K562 (cell line): Measurements from ENCODE around the gene ECSIT. TPM values are rescaled to one million over a fixed set of nuclear protein-coding genes. Genes with fewer than 3 reads are reported as not detected.
A peak's percentile ranks its signal among the peaks of the same experiment; 100 is the strongest.

ENCODE experiments used
- BHLHE40 ChIP-seq: IDR thresholded peaks from 2 replicates; pipeline ENCODE4 v1.6.1; 2011; ENCODE audit warnings: low read length, improper control_type of control experiment
- ELF2 ChIP-seq: fragments of 250-450 bp; sonication (Bioruptor Pico); IDR thresholded peaks from 2 replicates; pipeline ENCODE4 v1.5.0; 2021; ENCODE audit warnings: mild to moderate bottlenecking
- EP400 ChIP-seq: fragments of 450-650 bp; IDR thresholded peaks from 2 replicates; pipeline ENCODE4 v1.6.1; 2017; ENCODE audit warnings: antibody characterized with exemption, mild to moderate bottlenecking, moderate library complexity
- HDAC2 ChIP-seq: fragments of 450-650 bp; IDR thresholded peaks from 2 replicates; pipeline ENCODE4 v1.6.1; 2016; ENCODE audit warnings: mild to moderate bottlenecking
- KLF10 ChIP-seq: fragments of 250-450 bp; sonication (Bioruptor Pico); IDR thresholded peaks from 2 replicates; pipeline ENCODE4 v1.6.1; 2021; ENCODE audit warnings: matching md5 sums
- SIRT6 ChIP-seq: IDR thresholded peaks from one replicate; pipeline ENCODE4 v1.6.1; 2012; ENCODE audit warnings: low read depth, mild to moderate bottlenecking, control low read depth, inconsistent platforms, low read length, moderate library complexity
- TARDBP ChIP-seq: fragments of 450-650 bp; IDR thresholded peaks from 2 replicates; pipeline ENCODE4 v1.6.1; 2016
- TEAD4 ChIP-seq, 2 experiments: sonication (generic) in 1 of 2; formaldehyde crosslinking in 1 of 2; IDR thresholded peaks; 2 replicates each; pipeline versions ENCODE4 v1.6.1 to v1.8.0; 2012 to 2022; ENCODE audit warnings: borderline replicate concordance in 1 of 2, inconsistent platforms in 1 of 2, low read length in 1 of 2, mild to moderate bottlenecking in 1 of 2, missing genetic modification reagents in 1 of 2
- ZNF165 ChIP-seq: fragments of 250-450 bp; sonication (Bioruptor Pico); IDR thresholded peaks from 2 replicates; pipeline ENCODE4 v1.4.0; 2020; ENCODE audit warnings: borderline replicate concordance
- ZNF316 ChIP-seq: fragments of 450-650 bp; IDR thresholded peaks from 2 replicates; pipeline ENCODE4 v1.6.1; 2016
- ZSCAN29 ChIP-seq: fragments of 450-650 bp; IDR thresholded peaks from 2 replicates; pipeline ENCODE4 v1.6.1; 2017
- polyA plus RNA-seq, 8 experiments: library from polyadenylated mRNA; depleted of rRNA in 4 of 8; stranded (reverse) in 5 of 8; unstranded in 3 of 8; fragments of >200 nt; fragmentation: Nextera tagmentation in 2 of 8; fragmentation: Illumina TruSeq in 1 of 8; extraction: Ambion mirVana in 2 of 8; extraction: Trizol in 1 of 8; gene quantifications; 2 replicates each; pipeline versions ENCODE4 v1.2.1 to v1.2.3, GENCODE V29; 2011 to 2014; ENCODE audit warnings: inconsistent platforms in 1 of 8, missing spikeins in 1 of 8
- total RNA-seq, 7 experiments: library from RNA; depleted of rRNA in 6 of 7; stranded (reverse); fragments of >200 nt in 6 of 7; fragmentation: Illumina TruSeq in 2 of 7; extraction: Trizol in 2 of 7; gene quantifications; 2 replicates each; pipeline versions ENCODE4 v1.2.1 to v1.2.3, GENCODE V29; 2011 to 2021; ENCODE audit warnings: low replicate concordance in 1 of 7
- TF ChIP-seq, protein P1 (sequence below), 2 experiments: fragments of 450-650 bp; conservative IDR thresholded peaks; 2 replicates each; pipeline ENCODE4 v1.6.1; 2017; ENCODE audit warnings: mild to moderate bottlenecking in 2 of 2, moderate library complexity in 2 of 2
- TF ChIP-seq, protein P2 (sequence below): sonication (generic); formaldehyde crosslinking; IDR thresholded peaks from 2 replicates; pipeline ENCODE4 v1.4.0; 2020; ENCODE audit warnings: mild to moderate bottlenecking, missing genetic modification reagents
- TF ChIP-seq, protein P3 (sequence below): sonication (generic); formaldehyde crosslinking; IDR thresholded peaks from 2 replicates; pipeline ENCODE4 v1.8.0; 2022; ENCODE audit warnings: mild to moderate bottlenecking, missing genetic modification reagents
- TF ChIP-seq, protein P4 (sequence below), 2 experiments: IDR thresholded peaks; 2 replicates each; pipeline ENCODE4 v1.6.1; 2012; ENCODE audit warnings: improper control_type of control experiment in 2 of 2, low read depth in 2 of 2, low read length in 2 of 2, borderline replicate concordance in 1 of 2
- TF ChIP-seq, protein P5 (sequence below): fragments of 450-650 bp; formaldehyde crosslinking; IDR thresholded peaks from 2 replicates; pipeline ENCODE4 v1.4.0; 2022; ENCODE audit warnings: mild to moderate bottlenecking, moderate library complexity
- TF ChIP-seq, protein P6 (sequence below), 2 experiments: IDR thresholded peaks; 2 replicates each; pipeline ENCODE4 v1.6.1; 2011; ENCODE audit warnings: borderline replicate concordance in 1 of 2, control low read depth in 1 of 2, low read depth in 1 of 2, low read length in 1 of 2, mild to moderate bottlenecking in 1 of 2, mixed read lengths in 1 of 2, moderate library complexity in 1 of 2; ENCODE audit not compliant: insufficient read depth in 1 of 2, insufficient read length in 1 of 2, poor library complexity in 1 of 2, severe bottlenecking in 1 of 2; ENCODE audit errors: extremely low read depth in 1 of 2

Gene ECSIT
- total and polyA plus RNA-seq, 9 of the 15 experiments (the other 6 are each of a cell fraction or from before 2014, with no cell fraction given): 1.1 to 82.5 (median 43.9) TPM

DNA sequence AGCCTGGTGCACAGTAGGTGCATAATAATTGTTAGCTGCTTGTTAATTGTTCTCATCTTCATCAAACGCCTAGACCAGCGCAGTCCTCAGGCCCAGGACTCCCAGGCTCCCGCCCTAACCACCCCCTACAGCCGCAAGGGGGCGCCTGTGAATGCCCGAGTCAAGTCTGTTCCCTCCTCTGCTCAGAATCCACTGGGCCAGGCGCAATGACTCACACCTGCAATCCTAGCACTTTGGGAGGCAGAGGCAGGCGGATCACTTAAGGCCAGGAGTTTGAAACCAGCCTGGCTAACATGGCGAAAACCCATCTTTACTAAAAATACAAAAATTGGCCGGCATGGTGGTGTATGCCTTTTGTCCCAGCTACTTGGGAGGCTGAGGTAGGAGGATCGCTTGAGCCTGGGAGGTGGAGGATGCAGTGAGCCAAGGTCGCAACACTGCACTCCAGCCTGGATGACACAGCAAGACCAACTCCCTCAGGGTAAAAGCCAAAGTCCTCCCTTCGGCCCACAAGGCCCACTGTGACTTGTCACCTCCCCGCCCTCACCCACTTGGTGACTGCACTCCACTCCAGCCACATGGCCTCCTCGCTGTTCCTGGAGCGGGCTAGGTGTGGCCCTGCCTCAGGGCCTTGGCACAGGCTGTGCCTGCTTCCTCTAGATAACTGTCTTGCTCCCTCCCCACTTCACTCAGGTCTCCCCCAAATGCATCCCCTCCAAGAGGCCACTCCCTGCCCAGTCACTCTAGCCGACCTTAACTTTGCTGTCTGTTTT lies 32.4 kb downstream of the ECSIT start (continued):
- TF ChIP-seq, protein P1, sequence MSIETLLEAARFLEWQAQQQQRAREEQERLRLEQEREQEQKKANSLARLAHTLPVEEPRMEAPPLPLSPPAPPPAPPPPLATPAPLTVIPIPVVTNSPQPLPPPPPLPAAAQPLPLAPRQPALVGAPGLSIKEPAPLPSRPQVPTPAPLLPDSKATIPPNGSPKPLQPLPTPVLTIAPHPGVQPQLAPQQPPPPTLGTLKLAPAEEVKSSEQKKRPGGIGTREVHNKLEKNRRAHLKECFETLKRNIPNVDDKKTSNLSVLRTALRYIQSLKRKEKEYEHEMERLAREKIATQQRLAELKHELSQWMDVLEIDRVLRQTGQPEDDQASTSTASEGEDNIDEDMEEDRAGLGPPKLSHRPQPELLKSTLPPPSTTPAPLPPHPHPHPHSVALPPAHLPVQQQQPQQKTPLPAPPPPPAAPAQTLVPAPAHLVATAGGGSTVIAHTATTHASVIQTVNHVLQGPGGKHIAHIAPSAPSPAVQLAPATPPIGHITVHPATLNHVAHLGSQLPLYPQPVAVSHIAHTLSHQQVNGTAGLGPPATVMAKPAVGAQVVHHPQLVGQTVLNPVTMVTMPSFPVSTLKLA (conservative IDR thresholded peaks at IDR 0.05): 0 out of 4 replicates have a peak, but pooled peaks of 1 of the 2 experiments have one; percentile 29
- 0 out of 2 replicates have a peak, but pooled peaks have one; percentile 35 for TF ChIP-seq TEAD4 (IDR thresholded peaks at IDR 0.05; ENCODE audit: low read length)
- no peak for TF ChIP-seq TEAD4 (CRISPR knock-in tag; IDR thresholded peaks at IDR 0.05; ENCODE audit: borderline replicate concordance)
- no peak for TF ChIP-seq TARDBP
- TF ChIP-seq SIRT6: no peak
- TF ChIP-seq HDAC2: peak; percentile 63; the same call in 1 of the 2 replicates
- no peak for TF ChIP-seq BHLHE40
- TF ChIP-seq EP400: no peak
- TF ChIP-seq, protein P2, sequence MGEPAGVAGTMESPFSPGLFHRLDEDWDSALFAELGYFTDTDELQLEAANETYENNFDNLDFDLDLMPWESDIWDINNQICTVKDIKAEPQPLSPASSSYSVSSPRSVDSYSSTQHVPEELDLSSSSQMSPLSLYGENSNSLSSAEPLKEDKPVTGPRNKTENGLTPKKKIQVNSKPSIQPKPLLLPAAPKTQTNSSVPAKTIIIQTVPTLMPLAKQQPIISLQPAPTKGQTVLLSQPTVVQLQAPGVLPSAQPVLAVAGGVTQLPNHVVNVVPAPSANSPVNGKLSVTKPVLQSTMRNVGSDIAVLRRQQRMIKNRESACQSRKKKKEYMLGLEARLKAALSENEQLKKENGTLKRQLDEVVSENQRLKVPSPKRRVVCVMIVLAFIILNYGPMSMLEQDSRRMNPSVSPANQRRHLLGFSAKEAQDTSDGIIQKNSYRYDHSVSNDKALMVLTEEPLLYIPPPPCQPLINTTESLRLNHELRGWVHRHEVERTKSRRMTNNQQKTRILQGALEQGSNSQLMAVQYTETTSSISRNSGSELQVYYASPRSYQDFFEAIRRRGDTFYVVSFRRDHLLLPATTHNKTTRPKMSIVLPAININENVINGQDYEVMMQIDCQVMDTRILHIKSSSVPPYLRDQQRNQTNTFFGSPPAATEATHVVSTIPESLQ: no peak
- TF ChIP-seq KLF10 (CRISPR knock-in tag): no peak
- TF ChIP-seq, protein P3, sequence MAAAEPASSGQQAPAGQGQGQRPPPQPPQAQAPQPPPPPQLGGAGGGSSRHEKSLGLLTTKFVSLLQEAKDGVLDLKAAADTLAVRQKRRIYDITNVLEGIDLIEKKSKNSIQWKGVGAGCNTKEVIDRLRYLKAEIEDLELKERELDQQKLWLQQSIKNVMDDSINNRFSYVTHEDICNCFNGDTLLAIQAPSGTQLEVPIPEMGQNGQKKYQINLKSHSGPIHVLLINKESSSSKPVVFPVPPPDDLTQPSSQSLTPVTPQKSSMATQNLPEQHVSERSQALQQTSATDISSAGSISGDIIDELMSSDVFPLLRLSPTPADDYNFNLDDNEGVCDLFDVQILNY (CRISPR knock-in tag): no peak
- TF ChIP-seq, protein P4, sequence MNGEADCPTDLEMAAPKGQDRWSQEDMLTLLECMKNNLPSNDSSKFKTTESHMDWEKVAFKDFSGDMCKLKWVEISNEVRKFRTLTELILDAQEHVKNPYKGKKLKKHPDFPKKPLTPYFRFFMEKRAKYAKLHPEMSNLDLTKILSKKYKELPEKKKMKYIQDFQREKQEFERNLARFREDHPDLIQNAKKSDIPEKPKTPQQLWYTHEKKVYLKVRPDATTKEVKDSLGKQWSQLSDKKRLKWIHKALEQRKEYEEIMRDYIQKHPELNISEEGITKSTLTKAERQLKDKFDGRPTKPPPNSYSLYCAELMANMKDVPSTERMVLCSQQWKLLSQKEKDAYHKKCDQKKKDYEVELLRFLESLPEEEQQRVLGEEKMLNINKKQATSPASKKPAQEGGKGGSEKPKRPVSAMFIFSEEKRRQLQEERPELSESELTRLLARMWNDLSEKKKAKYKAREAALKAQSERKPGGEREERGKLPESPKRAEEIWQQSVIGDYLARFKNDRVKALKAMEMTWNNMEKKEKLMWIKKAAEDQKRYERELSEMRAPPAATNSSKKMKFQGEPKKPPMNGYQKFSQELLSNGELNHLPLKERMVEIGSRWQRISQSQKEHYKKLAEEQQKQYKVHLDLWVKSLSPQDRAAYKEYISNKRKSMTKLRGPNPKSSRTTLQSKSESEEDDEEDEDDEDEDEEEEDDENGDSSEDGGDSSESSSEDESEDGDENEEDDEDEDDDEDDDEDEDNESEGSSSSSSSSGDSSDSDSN (IDR thresholded peaks at IDR 0.05; ENCODE audit: borderline replicate concordance in 1 of 2, low read depth in 2 of 2, low read length in 2 of 2): no peak
- peak; percentile 36; the same call in 1 of the 2 replicates for TF ChIP-seq ZNF316
- TF ChIP-seq, protein P5, sequence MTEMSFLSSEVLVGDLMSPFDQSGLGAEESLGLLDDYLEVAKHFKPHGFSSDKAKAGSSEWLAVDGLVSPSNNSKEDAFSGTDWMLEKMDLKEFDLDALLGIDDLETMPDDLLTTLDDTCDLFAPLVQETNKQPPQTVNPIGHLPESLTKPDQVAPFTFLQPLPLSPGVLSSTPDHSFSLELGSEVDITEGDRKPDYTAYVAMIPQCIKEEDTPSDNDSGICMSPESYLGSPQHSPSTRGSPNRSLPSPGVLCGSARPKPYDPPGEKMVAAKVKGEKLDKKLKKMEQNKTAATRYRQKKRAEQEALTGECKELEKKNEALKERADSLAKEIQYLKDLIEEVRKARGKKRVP (CRISPR knock-in tag): no peak
- TF ChIP-seq, protein P6, sequence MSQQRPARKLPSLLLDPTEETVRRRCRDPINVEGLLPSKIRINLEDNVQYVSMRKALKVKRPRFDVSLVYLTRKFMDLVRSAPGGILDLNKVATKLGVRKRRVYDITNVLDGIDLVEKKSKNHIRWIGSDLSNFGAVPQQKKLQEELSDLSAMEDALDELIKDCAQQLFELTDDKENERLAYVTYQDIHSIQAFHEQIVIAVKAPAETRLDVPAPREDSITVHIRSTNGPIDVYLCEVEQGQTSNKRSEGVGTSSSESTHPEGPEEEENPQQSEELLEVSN (IDR thresholded peaks at IDR 0.05; ENCODE audit: borderline replicate concordance in 1 of 2, extremely low read depth in 1 of 2, insufficient read depth in 1 of 2, insufficient read length in 1 of 2, low read depth in 1 of 2, low read length in 1 of 2, poor library complexity in 1 of 2, severe bottlenecking in 1 of 2): peak; percentile 32 to 70
- no peak for TF ChIP-seq ELF2 (CRISPR knock-in tag)
- TF ChIP-seq ZSCAN29: no peak
- no peak for TF ChIP-seq ZNF165 (CRISPR knock-in tag)
